SK-N-SH (cell line): ENCODE data around the gene TMX2. TPM values are rescaled to one million over a fixed set of nuclear protein-coding genes. Genes with fewer than 3 reads are reported as not detected.
"Not testable (repeated sequence)": the region's sequence is repeated elsewhere in the genome, so short reads cannot be mapped to it uniquely, and the experiment has no call there.

Source experiments
- CTCF ChIA-PET: fragments of 300-600, 350-600 bp; formaldehyde crosslinking; extraction: SDS; loops from one replicate; lab custom pipeline; 2021; lab: Yijun Ruan, JAX
- POLR2A ChIA-PET: fragments of 350-600 bp; sonication (Branson Sonifier 250); formaldehyde crosslinking; extraction: SDS; loops from one replicate; lab custom pipeline; 2020; ENCODE audit warnings: antibody characterized with exemption, inconsistent platforms; lab: Yijun Ruan, JAX
- DNase-seq: peaks from one replicate; pipeline ENCODE4 v3.0.0; 2012
- H2AFZ ChIP-seq: fragments of 200-600 bp; sonication (generic); 2 replicates; pipeline ENCODE4 v1.8.1; 2016; ENCODE audit warnings: antibody characterized with exemption, mild to moderate bottlenecking, low read depth
- H3F3A ChIP-seq: fragments of 200-600 bp; sonication (generic); replicated peaks from 2 replicates; pipeline ENCODE3; 2016; ENCODE audit warnings: antibody characterized with exemption, mild to moderate bottlenecking; ENCODE audit not compliant: insufficient read depth
- H3K27ac ChIP-seq, 2 experiments: fragments of 200-500 bp in 1 of 2; fragments of 200-600 bp in 1 of 2; sonication (Bioruptor generic) in 1 of 2; sonication (generic), shearing (Covaris generic) in 1 of 2; 2 replicates each; pipeline versions ENCODE4 v1.5.1 to v1.6.1; 2014 to 2016; ENCODE audit warnings: low read depth in 2 of 2, inconsistent platforms in 1 of 2, low read length in 1 of 2, mild to moderate bottlenecking in 1 of 2, mixed read lengths in 1 of 2
- H3K27me3 ChIP-seq: fragments of 200-600 bp; sonication (generic), shearing (Covaris generic); 2 replicates; pipeline ENCODE4 v1.6.1; 2016; ENCODE audit warnings: mixed run types; ENCODE audit not compliant: insufficient read depth
- H3K36me3 ChIP-seq, 2 experiments: fragments of 200-500 bp in 1 of 2; fragments of 200-600 bp in 1 of 2; sonication (Bioruptor generic) in 1 of 2; sonication (generic) in 1 of 2; replicated peaks in 1 of 2; 2 replicates each; pipeline versions ENCODE3 to v1.5.1; 2014 to 2016; ENCODE audit warnings: low read length in 1 of 2, mild to moderate bottlenecking in 1 of 2; ENCODE audit not compliant: insufficient read depth in 2 of 2, control insufficient read depth in 1 of 2
- H3K4me1 ChIP-seq, 2 experiments: fragments of 200-500 bp in 1 of 2; fragments of 200-600 bp in 1 of 2; sonication (Bioruptor generic) in 1 of 2; sonication (generic), shearing (Covaris generic) in 1 of 2; 2 replicates each; pipeline versions ENCODE4 v1.5.1 to v1.6.1; 2014 to 2016; ENCODE audit warnings: low read depth in 1 of 2, low read length in 1 of 2, mixed run types in 1 of 2; ENCODE audit not compliant: insufficient read depth in 2 of 2, control insufficient read depth in 1 of 2
- H3K4me2 ChIP-seq: fragments of 200-600 bp; sonication (generic), shearing (Covaris generic); 2 replicates; pipeline ENCODE4 v1.6.1; 2017; ENCODE audit warnings: mixed run types
- H3K4me3 ChIP-seq, 2 experiments: fragments of 200-500 bp in 1 of 2; fragments of 200-600 bp in 1 of 2; sonication (Bioruptor generic) in 1 of 2; sonication (generic), shearing (Covaris generic) in 1 of 2; 2 replicates each; pipeline versions ENCODE4 v1.5.1 to v1.8.1; 2014 to 2016; ENCODE audit warnings: low read depth in 2 of 2, inconsistent platforms in 1 of 2, low read length in 1 of 2, mild to moderate bottlenecking in 1 of 2, mixed read lengths in 1 of 2, moderate library complexity in 1 of 2
- H3K79me2 ChIP-seq: fragments of 200-600 bp; sonication (generic); 2 replicates; pipeline ENCODE4 v1.8.1; 2017; ENCODE audit warnings: mild to moderate bottlenecking; ENCODE audit not compliant: insufficient read depth
- H3K9ac ChIP-seq: fragments of 200-600 bp; sonication (generic); 2 replicates; pipeline ENCODE4 v1.6.1; 2017; ENCODE audit warnings: mixed run types
- H3K9me2 ChIP-seq: fragments of 200-600 bp; sonication (generic); 2 replicates; pipeline ENCODE4 v1.6.1; 2017; ENCODE audit warnings: mixed run types
- H3K9me3 ChIP-seq: fragments of 200-600 bp; sonication (generic); 2 replicates; pipeline ENCODE4 v1.6.1; 2017; ENCODE audit warnings: mixed run types, mild to moderate bottlenecking, moderate library complexity
- H4K20me1 ChIP-seq: fragments of 200-600 bp; sonication (generic); 2 replicates; pipeline ENCODE4 v1.6.1; 2017; ENCODE audit warnings: mild to moderate bottlenecking, mixed run types; ENCODE audit not compliant: insufficient read depth
- ELF1 ChIP-seq: IDR thresholded peaks from 2 replicates; pipeline ENCODE4 v1.4.0; 2012
- EP300 ChIP-seq, 2 experiments: IDR thresholded peaks; 2 replicates each; pipeline versions ENCODE4 v1.4.0 to v1.6.1; 2012; ENCODE audit warnings: borderline replicate concordance in 1 of 2, low read depth in 1 of 2, low read length in 1 of 2
- FOXJ3 ChIP-seq: sonication (generic); formaldehyde crosslinking; IDR thresholded peaks from 2 replicates; pipeline ENCODE4 v1.5.1; 2020; ENCODE audit warnings: mild to moderate bottlenecking, missing genetic modification reagents
- FOXM1 ChIP-seq: IDR thresholded peaks from 2 replicates; pipeline ENCODE4 v1.4.0; 2012; ENCODE audit warnings: low read depth, mild to moderate bottlenecking
- JUND ChIP-seq: IDR thresholded peaks from 2 replicates; pipeline ENCODE4 v1.4.0; 2012
- MEF2A ChIP-seq: IDR thresholded peaks from 2 replicates; pipeline ENCODE4 v1.4.0; 2012; ENCODE audit warnings: low read depth, borderline replicate concordance
- NFIC ChIP-seq: IDR thresholded peaks from 2 replicates; pipeline ENCODE4 v1.4.0; 2012; ENCODE audit warnings: borderline replicate concordance
- NRF1 ChIP-seq: IDR thresholded peaks from 2 replicates; pipeline ENCODE4 v1.6.1; 2012; ENCODE audit warnings: low read depth, mild to moderate bottlenecking, low read length
- RAD21 ChIP-seq: IDR thresholded peaks from 2 replicates; pipeline ENCODE4 v1.6.1; 2012; ENCODE audit warnings: mild to moderate bottlenecking, low read length
- RFX5 ChIP-seq: IDR thresholded peaks from 2 replicates; pipeline ENCODE4 v1.6.1; 2012; ENCODE audit warnings: mild to moderate bottlenecking, improper control_type of control experiment, low read length
- SIN3A ChIP-seq: IDR thresholded peaks from 2 replicates; pipeline ENCODE4 v1.6.1; 2012; ENCODE audit warnings: low read depth, mild to moderate bottlenecking, low read length, moderate library complexity, borderline replicate concordance
- SMC3 ChIP-seq: IDR thresholded peaks from 2 replicates; pipeline ENCODE4 v1.6.1; 2012; ENCODE audit warnings: low read depth, low read length, improper control_type of control experiment
- YY1 ChIP-seq: IDR thresholded peaks from 2 replicates; pipeline ENCODE4 v1.4.0; 2012; ENCODE audit warnings: low read depth, mild to moderate bottlenecking
- WGBS: methylation state at CpG from one replicate; pipeline ENCODE4 v1.1.6; 2017; ENCODE audit warnings: low lambda C conversion rate; 5-methylcytosine and 5-hydroxymethylcytosine counted together
- polyA plus RNA-seq, 3 experiments: library from polyadenylated mRNA; depleted of rRNA; stranded (reverse); fragments of >200 nt; gene quantifications; 2 replicates each; pipeline ENCODE4 v1.2.3, GENCODE V29; 2012
- TF ChIP-seq, protein P1 (sequence below): IDR thresholded peaks from 2 replicates; pipeline ENCODE4 v1.4.0; 2012; ENCODE audit warnings: low read depth, borderline replicate concordance
- TF ChIP-seq, protein P2 (sequence below): IDR thresholded peaks from 2 replicates; pipeline ENCODE4; 2012
- TF ChIP-seq, protein P3 (sequence below): fragments of 200-600 bp; sonication (generic); IDR thresholded peaks from 2 replicates; pipeline ENCODE4 v1.6.1; 2017; ENCODE audit warnings: antibody characterized with exemption, mild to moderate bottlenecking, moderate library complexity
- TF ChIP-seq, protein P4 (sequence below): fragments of 150-350 bp; IDR thresholded peaks from 2 replicates; pipeline ENCODE4 v1.6.1; 2017; ENCODE audit warnings: antibody characterized with exemption, low read length, low read depth, borderline replicate concordance

Gene TMX2
- polyA plus RNA-seq, 1 of the 3 experiments (the other 2 are of a cell fraction): 88.6 TPM

- Histone ChIP-seq H3K36me3 (peaks cover 0 to 7% of the 10 kb centered on the region in 2 experiments), H3K9me3 (no peaks in the 10 kb centered on the region), H3K4me3 (peak overlapping the region; percentile 94 to 98), H3K79me2 (peaks cover 82% of the 10 kb centered on the region)
- DNase-seq: no peak
- 90% methylated on average over 2 of the region's 2 CpGs for WGBS
- POLR2A ChIA-PET: no interaction called here
- TF ChIP-seq YY1 (no peak), JUND (no peak), EP300 (IDR thresholded peaks at IDR 0.05; ENCODE audit: borderline replicate concordance in 1 of 2, low read depth in 1 of 2, low read length in 1 of 2) (no peak), SMC3 (no peak)
- TF ChIP-seq, all 33 proteins: peak for 0
- Histone ChIP-seq H3K27me3 (no peaks in the 10 kb centered on the region), H3K9ac (peak overlapping the region; percentile 89; the same call in 1 of the 2 replicates), H3K27ac (no peak overlapping the region), H2AFZ (no peak overlapping the region), H3K9me2 (no peaks in the 10 kb centered on the region), H3F3A (no peaks in the 10 kb centered on the region), H4K20me1 (no peaks in the 10 kb centered on the region), H3K4me2 (peak overlapping the region; percentile 84), H3K4me1 (peaks cover 14 to 20% of the 10 kb centered on the region in 2 experiments; a peak in 3 of 4 replicates)
- CTCF ChIA-PET: interaction anchor here (1.0 to 2.0 kb wide), 3 partner anchors 23 to 146 kb away, joined by 3 to 6 read pairs (median 5); partner anchors contain the start of gene UBE2L6
Measured at GRCh38 chr11:57713835-57714234, 1.4 kb downstream of the TMX2 start.

DNA sequence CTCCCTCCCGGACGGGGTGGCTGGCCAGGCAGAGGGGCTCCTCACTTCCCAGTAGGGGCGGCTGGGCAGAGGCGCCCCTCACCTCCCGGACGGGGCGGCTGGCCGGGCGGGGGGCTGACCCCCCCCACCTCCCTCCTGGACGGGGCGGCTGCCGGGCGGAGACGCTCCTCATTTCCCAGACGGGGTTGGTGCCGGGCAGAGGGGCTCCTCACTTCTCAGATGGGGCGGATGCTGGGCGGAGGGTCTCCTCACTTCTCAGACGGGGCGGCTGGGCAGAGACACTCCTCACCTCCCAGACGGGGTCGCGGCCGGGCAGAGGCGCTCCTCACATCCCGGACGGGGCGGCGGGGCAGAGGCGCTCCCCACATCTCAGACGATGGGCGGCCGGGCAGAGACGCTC is 4.3 kb downstream of the TMX2 start:
- POLR2A ChIA-PET, H3K9ac ChIP-seq, H3K4me1 ChIP-seq, H3F3A ChIP-seq, H3K9me3 ChIP-seq, H2AFZ ChIP-seq, H3K27me3 ChIP-seq, DNase-seq, H3K4me3 ChIP-seq, H4K20me1 ChIP-seq, H3K9me2 ChIP-seq, H3K27ac ChIP-seq, CTCF ChIA-PET, H3K4me2 ChIP-seq: not testable (repeated sequence)
- WGBS: no CpG with 5 or more reads among the region's 34 CpGs
- Histone ChIP-seq H3K36me3 (peaks cover 0 to 14% of the 10 kb centered on the region in 2 experiments), H3K79me2 (peaks cover 82% of the 10 kb centered on the region)

GRCh38 chr11:57727185-57727584 is 14.8 kb downstream of the TMX2 start:
- no peaks in the 10 kb centered on the region for H3K27me3 ChIP-seq
- 71% methylated on average over 2 of the region's 2 CpGs for WGBS
- H4K20me1 ChIP-seq: peaks cover 13% of the 10 kb centered on the region; the same call in 1 of the 2 replicates
- no peaks in the 10 kb centered on the region for H3K9me2 ChIP-seq
- H3K79me2 ChIP-seq: peaks cover 95% of the 10 kb centered on the region
- no peak overlapping the region for H3K9ac ChIP-seq
- no peak overlapping the region for H3K27ac ChIP-seq
- no peaks in the 10 kb centered on the region for H3K9me3 ChIP-seq
- no peak overlapping the region for H2AFZ ChIP-seq
- ChIA-PET POLR2A (no interaction called here), CTCF (interaction anchor here (0.7 to 1.5 kb wide), 2 partner anchors 17 to 74 kb away, joined by 3 to 5 read pairs; no protein-coding TSS in a partner anchor)
- peaks cover 5 to 17% of the 10 kb centered on the region in 2 experiments for H3K36me3 ChIP-seq
- no peak overlapping the region for H3K4me2 ChIP-seq
- no peak for DNase-seq
- peaks cover 6% of the 10 kb centered on the region for H3F3A ChIP-seq
- no peak overlapping the region for H3K4me3 ChIP-seq
- TF ChIP-seq SMC3 (no peak), EP300 (IDR thresholded peaks at IDR 0.05; ENCODE audit: borderline replicate concordance in 1 of 2, low read depth in 1 of 2, low read length in 1 of 2) (no peak), ELF1 (no peak), YY1 (no peak), SIN3A (no peak), MEF2A (no peak), FOXJ3 (no peak), NFIC (no peak), JUND (no peak), RFX5 (no peak), NRF1 (no peak), FOXM1 (no peak), RAD21 (no peak)
- TF ChIP-seq, protein P1, sequence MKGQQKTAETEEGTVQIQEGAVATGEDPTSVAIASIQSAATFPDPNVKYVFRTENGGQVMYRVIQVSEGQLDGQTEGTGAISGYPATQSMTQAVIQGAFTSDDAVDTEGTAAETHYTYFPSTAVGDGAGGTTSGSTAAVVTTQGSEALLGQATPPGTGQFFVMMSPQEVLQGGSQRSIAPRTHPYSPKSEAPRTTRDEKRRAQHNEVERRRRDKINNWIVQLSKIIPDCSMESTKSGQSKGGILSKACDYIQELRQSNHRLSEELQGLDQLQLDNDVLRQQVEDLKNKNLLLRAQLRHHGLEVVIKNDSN: no peak
- TF ChIP-seq, protein P2, sequence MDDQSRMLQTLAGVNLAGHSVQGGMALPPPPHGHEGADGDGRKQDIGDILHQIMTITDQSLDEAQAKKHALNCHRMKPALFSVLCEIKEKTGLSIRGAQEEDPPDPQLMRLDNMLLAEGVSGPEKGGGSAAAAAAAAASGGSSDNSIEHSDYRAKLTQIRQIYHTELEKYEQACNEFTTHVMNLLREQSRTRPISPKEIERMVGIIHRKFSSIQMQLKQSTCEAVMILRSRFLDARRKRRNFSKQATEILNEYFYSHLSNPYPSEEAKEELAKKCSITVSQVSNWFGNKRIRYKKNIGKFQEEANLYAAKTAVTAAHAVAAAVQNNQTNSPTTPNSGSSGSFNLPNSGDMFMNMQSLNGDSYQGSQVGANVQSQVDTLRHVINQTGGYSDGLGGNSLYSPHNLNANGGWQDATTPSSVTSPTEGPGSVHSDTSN: no peak
- TF ChIP-seq, protein P3, sequence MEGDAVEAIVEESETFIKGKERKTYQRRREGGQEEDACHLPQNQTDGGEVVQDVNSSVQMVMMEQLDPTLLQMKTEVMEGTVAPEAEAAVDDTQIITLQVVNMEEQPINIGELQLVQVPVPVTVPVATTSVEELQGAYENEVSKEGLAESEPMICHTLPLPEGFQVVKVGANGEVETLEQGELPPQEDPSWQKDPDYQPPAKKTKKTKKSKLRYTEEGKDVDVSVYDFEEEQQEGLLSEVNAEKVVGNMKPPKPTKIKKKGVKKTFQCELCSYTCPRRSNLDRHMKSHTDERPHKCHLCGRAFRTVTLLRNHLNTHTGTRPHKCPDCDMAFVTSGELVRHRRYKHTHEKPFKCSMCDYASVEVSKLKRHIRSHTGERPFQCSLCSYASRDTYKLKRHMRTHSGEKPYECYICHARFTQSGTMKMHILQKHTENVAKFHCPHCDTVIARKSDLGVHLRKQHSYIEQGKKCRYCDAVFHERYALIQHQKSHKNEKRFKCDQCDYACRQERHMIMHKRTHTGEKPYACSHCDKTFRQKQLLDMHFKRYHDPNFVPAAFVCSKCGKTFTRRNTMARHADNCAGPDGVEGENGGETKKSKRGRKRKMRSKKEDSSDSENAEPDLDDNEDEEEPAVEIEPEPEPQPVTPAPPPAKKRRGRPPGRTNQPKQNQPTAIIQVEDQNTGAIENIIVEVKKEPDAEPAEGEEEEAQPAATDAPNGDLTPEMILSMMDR: no peak
- TF ChIP-seq, protein P4, sequence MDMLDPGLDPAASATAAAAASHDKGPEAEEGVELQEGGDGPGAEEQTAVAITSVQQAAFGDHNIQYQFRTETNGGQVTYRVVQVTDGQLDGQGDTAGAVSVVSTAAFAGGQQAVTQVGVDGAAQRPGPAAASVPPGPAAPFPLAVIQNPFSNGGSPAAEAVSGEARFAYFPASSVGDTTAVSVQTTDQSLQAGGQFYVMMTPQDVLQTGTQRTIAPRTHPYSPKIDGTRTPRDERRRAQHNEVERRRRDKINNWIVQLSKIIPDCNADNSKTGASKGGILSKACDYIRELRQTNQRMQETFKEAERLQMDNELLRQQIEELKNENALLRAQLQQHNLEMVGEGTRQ: no peak
- no peaks in the 10 kb centered on the region for H3K4me1 ChIP-seq
